Muscle of leg (tissue), 11 donors: ENCODE measurements around the gene BACH1. TPM values are rescaled to one million over a fixed set of nuclear protein-coding genes. Genes with fewer than 3 reads are reported as not detected.

Experiments used
- DNase-seq: peaks from one replicate; pipeline ENCODE4 v3.0.0; 2013
- H3K27ac ChIP-seq: one replicate; pipeline ENCODE4 v1.5.1; 2013; ENCODE audit warnings: mild to moderate bottlenecking, low read length, control low read depth
- H3K27me3 ChIP-seq: one replicate; pipeline ENCODE4 v1.6.1; 2013; ENCODE audit warnings: low read length; ENCODE audit not compliant: control insufficient read depth, insufficient read depth
- H3K36me3 ChIP-seq: one replicate; pipeline ENCODE4 v1.6.1; 2013; ENCODE audit warnings: low read length; ENCODE audit not compliant: control insufficient read depth, insufficient read depth
- H3K4me1 ChIP-seq: one replicate; pipeline ENCODE4 v1.6.1; 2013; ENCODE audit warnings: low read length; ENCODE audit not compliant: control insufficient read depth, insufficient read depth
- H3K4me3 ChIP-seq: one replicate; pipeline ENCODE4 v1.5.1; 2013; ENCODE audit warnings: low read length, control low read depth
- H3K9me3 ChIP-seq: replicated peaks from 2 replicates; pipeline ENCODE4 v1.6.1; 2013; ENCODE audit warnings: low read depth, low read length; ENCODE audit not compliant: control insufficient read depth
- WGBS: methylation state at CpG from one replicate; pipeline ENCODE4 v1.1.5; 2013; ENCODE audit warnings: missing lambda C conversion rate; ENCODE audit not compliant: insufficient coverage; 5-methylcytosine and 5-hydroxymethylcytosine counted together
- polyA plus RNA-seq, 8 donors: library from polyadenylated mRNA; unstranded; fragments of 120-200 nt; gene quantifications; one replicate each; pipeline versions ENCODE4 v1.2.1 to v1.2.3, GENCODE V29; 2013; ENCODE audit warnings: inconsistent platforms in 1 of 8, low replicate concordance in 1 of 8; ENCODE audit not compliant: insufficient read length in 8 of 8, insufficient read depth in 1 of 8
- total RNA-seq: library from RNA; stranded (reverse); fragments of 120-200 nt; gene quantifications from one replicate; pipeline ENCODE4 v1.2.4, GENCODE V29; 2013

Gene BACH1
- total and polyA plus RNA-seq, 9 donors, result 17.1 to 73.5 (median 24.3) TPM

GRCh38 chr21:29300807-29301138, 2.1 kb downstream of the BACH1 start:
- no CpG with 5 or more reads among the region's 3 CpGs for WGBS
- H3K36me3 ChIP-seq, result no peaks in the 10 kb centered on the region
- H3K27ac ChIP-seq, result no peak overlapping the region
- no peaks in the 10 kb centered on the region for H3K9me3 ChIP-seq
- DNase-seq, result no peak
- H3K4me1 ChIP-seq, result peaks cover 17% of the 10 kb centered on the region
- H3K27me3 ChIP-seq, result no peaks in the 10 kb centered on the region
- H3K4me3 ChIP-seq, result no peak overlapping the region

GRCh38 chr21:29301691-29302090, 3.0 kb downstream of the BACH1 start:
- no peak overlapping the region for H3K4me3 ChIP-seq
- DNase-seq, result no peak
- no peaks in the 10 kb centered on the region for H3K9me3 ChIP-seq
- WGBS, result no CpG with 5 or more reads among the region's 6 CpGs
- H3K4me1 ChIP-seq, result peaks cover 17% of the 10 kb centered on the region
- H3K27ac ChIP-seq, result no peak overlapping the region
- H3K36me3 ChIP-seq, result peaks cover 4% of the 10 kb centered on the region
- H3K27me3 ChIP-seq, result no peaks in the 10 kb centered on the region

GRCh38 chr21:29302359-29302875, 3.7 kb downstream of the BACH1 start:
- 85% methylated on average over 2 of the region's 5 CpGs for WGBS
- no peaks in the 10 kb centered on the region for H3K27me3 ChIP-seq
- no peaks in the 10 kb centered on the region for H3K9me3 ChIP-seq
- H3K36me3 ChIP-seq, result peaks cover 4% of the 10 kb centered on the region
- H3K27ac ChIP-seq, result no peak overlapping the region
- H3K4me1 ChIP-seq, result peaks cover 17% of the 10 kb centered on the region
- no peak for DNase-seq
- no peak overlapping the region for H3K4me3 ChIP-seq

GRCh38 chr21:29303288-29303687, 4.6 kb downstream of the BACH1 start:
- Histone ChIP-seq H3K27ac (no peak overlapping the region), H3K27me3 (no peaks in the 10 kb centered on the region), H3K36me3 (peaks cover 4% of the 10 kb centered on the region), H3K4me3 (no peak overlapping the region), H3K4me1 (peaks cover 13% of the 10 kb centered on the region), H3K9me3 (no peaks in the 10 kb centered on the region)
- no CpG with 5 or more reads among the region's 2 CpGs for WGBS
- no peak for DNase-seq

GRCh38 chr21:29304597-29304996, 5.9 kb downstream of the BACH1 start:
- no CpG with 5 or more reads among the region's 2 CpGs for WGBS

GRCh38 chr21:29305068-29305467, 6.3 kb downstream of the BACH1 start:
- H3K36me3 ChIP-seq, result peaks cover 4% of the 10 kb centered on the region
- peaks cover 9% of the 10 kb centered on the region for H3K4me1 ChIP-seq
- H3K27ac ChIP-seq, result no peak overlapping the region
- H3K9me3 ChIP-seq, result no peaks in the 10 kb centered on the region
- no peak overlapping the region for H3K4me3 ChIP-seq
- no peaks in the 10 kb centered on the region for H3K27me3 ChIP-seq
- no CpG with 5 or more reads among the region's 3 CpGs for WGBS
- peak; percentile 54 for DNase-seq

More at GRCh38 chr21:29304597-29304996, 5.9 kb downstream of the BACH1 start:
- Histone ChIP-seq H3K27ac (no peak overlapping the region), H3K27me3 (no peaks in the 10 kb centered on the region), H3K9me3 (no peaks in the 10 kb centered on the region), H3K4me3 (no peak overlapping the region), H3K36me3 (peaks cover 4% of the 10 kb centered on the region), H3K4me1 (peaks cover 12% of the 10 kb centered on the region)
- DNase-seq, result no peak

- WGBS, result no CpG with 5 or more reads among the region's 1 CpG
- Histone ChIP-seq H3K27me3 (no peaks in the 10 kb centered on the region), H3K4me1 (peaks cover 5% of the 10 kb centered on the region), H3K27ac (no peak overlapping the region), H3K9me3 (no peaks in the 10 kb centered on the region), H3K4me3 (no peak overlapping the region), H3K36me3 (peaks cover 4% of the 10 kb centered on the region)
- no peak for DNase-seq
Observed at GRCh38 chr21:29305561-29305960, 6.8 kb downstream of the BACH1 start.

- no peak for DNase-seq
- no peak overlapping the region for H3K27ac ChIP-seq
- H3K4me1 ChIP-seq, result peaks cover 2% of the 10 kb centered on the region
- peaks cover 4% of the 10 kb centered on the region for H3K36me3 ChIP-seq
- H3K9me3 ChIP-seq, result no peaks in the 10 kb centered on the region
- H3K27me3 ChIP-seq, result no peaks in the 10 kb centered on the region
- no CpG with 5 or more reads among the region's 3 CpGs for WGBS
- H3K4me3 ChIP-seq, result no peak overlapping the region
Observed at GRCh38 chr21:29306920-29307319, 8.2 kb downstream of the BACH1 start.

GRCh38 chr21:29307718-29308455, 9.2 kb downstream of the BACH1 start:
- DNase-seq, result no peak
- WGBS, result no CpG with 5 or more reads among the region's 3 CpGs
- Histone ChIP-seq H3K4me3 (no peak overlapping the region), H3K36me3 (peaks cover 5% of the 10 kb centered on the region), H3K27me3 (no peaks in the 10 kb centered on the region), H3K9me3 (no peaks in the 10 kb centered on the region), H3K4me1 (peaks cover 2% of the 10 kb centered on the region), H3K27ac (no peak overlapping the region)

GRCh38 chr21:29308456-29308783, 9.7 kb downstream of the BACH1 start:
- WGBS, result no CpG with 5 or more reads among the region's 2 CpGs
- Histone ChIP-seq H3K9me3 (no peaks in the 10 kb centered on the region), H3K36me3 (peaks cover 5% of the 10 kb centered on the region), H3K27ac (no peak overlapping the region), H3K4me3 (no peak overlapping the region), H3K4me1 (peaks cover 2% of the 10 kb centered on the region), H3K27me3 (no peaks in the 10 kb centered on the region)
- no peak for DNase-seq

GRCh38 chr21:29309703-29310102, 11.0 kb downstream of the BACH1 start:
- H3K4me1 ChIP-seq, result no peaks in the 10 kb centered on the region
- no CpG with 5 or more reads among the region's 2 CpGs for WGBS
- H3K4me3 ChIP-seq, result no peak overlapping the region
- H3K9me3 ChIP-seq, result no peaks in the 10 kb centered on the region
- H3K27me3 ChIP-seq, result no peaks in the 10 kb centered on the region
- no peak overlapping the region for H3K27ac ChIP-seq
- peaks cover 5% of the 10 kb centered on the region for H3K36me3 ChIP-seq
- DNase-seq, result no peak
